ENCODE data around the gene RYR3. TPM values are rescaled to one million over a fixed set of nuclear protein-coding genes. Genes with fewer than 3 reads are reported as not detected.

The RYR3 gene
- polyA plus RNA-seq, 1 donor (not counting 4 experiments of a cell fraction or from before 2014, with no cell fraction given) = 0.04 TPM

DNA sequence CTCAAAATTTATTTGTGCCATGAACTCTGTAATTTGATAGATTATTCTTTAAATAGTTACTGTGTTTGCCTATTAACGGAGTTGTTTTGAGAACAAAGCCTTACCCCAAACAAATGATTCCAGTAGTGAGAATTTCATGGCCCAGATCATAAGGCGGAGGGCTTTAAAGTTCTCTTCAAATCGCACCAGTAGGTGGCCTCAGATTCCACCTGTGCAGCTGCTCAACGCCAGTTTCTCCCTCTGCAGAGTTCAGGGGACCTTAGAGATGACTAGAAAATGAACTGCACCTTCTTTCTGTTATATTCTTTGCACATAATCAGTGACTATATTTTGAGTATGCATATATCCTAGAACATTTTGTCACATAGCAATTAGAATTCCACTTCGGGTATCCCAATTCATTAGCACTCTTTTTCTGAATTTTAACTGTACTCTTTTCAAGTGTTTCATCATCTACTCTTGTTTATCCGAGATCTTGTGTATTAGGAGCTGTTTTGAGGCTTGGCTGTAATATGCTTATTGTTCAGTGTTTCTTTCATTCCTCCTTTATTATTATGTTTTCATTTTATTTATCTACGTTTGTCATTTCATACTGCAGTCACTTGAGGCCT, 425.0 kb downstream of the RYR3 start:
- Histone ChIP-seq H3K4me1 (ENCODE audit: control insufficient read depth, extremely low read depth, insufficient read depth, low read length) (no peaks in the 10 kb centered on the region), H3K27ac (ENCODE audit: control insufficient read depth, insufficient read depth, low read length) (no peak overlapping the region), H3K9ac (ENCODE audit: control insufficient read depth, extremely low read depth, insufficient read depth, low read length) (no peak overlapping the region), H3K4me3 (ENCODE audit: control insufficient read depth in 2 of 3, extremely low read depth in 1 of 3, insufficient read depth in 2 of 3, low read depth in 1 of 3, low read length in 3 of 3) (no peak overlapping the region), H3K9me3 (ENCODE audit: control insufficient read depth, low read depth, low read length) (no peaks in the 10 kb centered on the region), H3K36me3 (ENCODE audit: control insufficient read depth in 2 of 2, extremely low read depth in 1 of 2, insufficient read depth in 2 of 2, low read length in 2 of 2) (no peaks in the 10 kb centered on the region), H3K9me1 (ENCODE audit: control insufficient read depth, extremely low read depth, insufficient read depth, low read length) (no peaks in the 10 kb centered on the region), H3K4me2 (ENCODE audit: control insufficient read depth, extremely low read depth, insufficient read depth, low read depth, low read length) (no peak overlapping the region), H4K20me1 (ENCODE audit: control insufficient read depth, extremely low read depth, insufficient read depth, low read length) (no peaks in the 10 kb centered on the region), H2AFZ (ENCODE audit: control insufficient read depth, low read length) (no peak overlapping the region), H3K27me3 (ENCODE audit: control insufficient read depth, extremely low read depth, insufficient read depth, low read length) (no peaks in the 10 kb centered on the region), H3K79me2 (ENCODE audit: control insufficient read depth, insufficient read depth, low read length) (no peaks in the 10 kb centered on the region)
- TF ChIP-seq CTCF (optimal IDR thresholded peaks at IDR 0.05 in 1 of 3, IDR thresholded peaks at IDR 0.05 in 1 of 3, conservative IDR thresholded peaks at IDR 0.05 in 1 of 3; ENCODE audit: extremely low read depth in 1 of 3, insufficient read depth in 2 of 3, low read length in 3 of 3) = peak; percentile 55 to 72 (median 69)
- no peak for TF ChIP-seq EZH2 (IDR thresholded peaks at IDR 0.05; ENCODE audit: low read length)
- DNase-seq (ENCODE audit: low read depth, low spot score) = no peak
- FAIRE-seq = peak; percentile 58
- dilution Hi-C loops (cut with MboI; ENCODE audit: extremely low pct_ligation_motif_present, low sequenced_read_pairs) = loop anchor here (25.0 kb wide), 1 partner anchor 227 kb away; the partner anchor contains the start of gene CHRM5

DNA sequence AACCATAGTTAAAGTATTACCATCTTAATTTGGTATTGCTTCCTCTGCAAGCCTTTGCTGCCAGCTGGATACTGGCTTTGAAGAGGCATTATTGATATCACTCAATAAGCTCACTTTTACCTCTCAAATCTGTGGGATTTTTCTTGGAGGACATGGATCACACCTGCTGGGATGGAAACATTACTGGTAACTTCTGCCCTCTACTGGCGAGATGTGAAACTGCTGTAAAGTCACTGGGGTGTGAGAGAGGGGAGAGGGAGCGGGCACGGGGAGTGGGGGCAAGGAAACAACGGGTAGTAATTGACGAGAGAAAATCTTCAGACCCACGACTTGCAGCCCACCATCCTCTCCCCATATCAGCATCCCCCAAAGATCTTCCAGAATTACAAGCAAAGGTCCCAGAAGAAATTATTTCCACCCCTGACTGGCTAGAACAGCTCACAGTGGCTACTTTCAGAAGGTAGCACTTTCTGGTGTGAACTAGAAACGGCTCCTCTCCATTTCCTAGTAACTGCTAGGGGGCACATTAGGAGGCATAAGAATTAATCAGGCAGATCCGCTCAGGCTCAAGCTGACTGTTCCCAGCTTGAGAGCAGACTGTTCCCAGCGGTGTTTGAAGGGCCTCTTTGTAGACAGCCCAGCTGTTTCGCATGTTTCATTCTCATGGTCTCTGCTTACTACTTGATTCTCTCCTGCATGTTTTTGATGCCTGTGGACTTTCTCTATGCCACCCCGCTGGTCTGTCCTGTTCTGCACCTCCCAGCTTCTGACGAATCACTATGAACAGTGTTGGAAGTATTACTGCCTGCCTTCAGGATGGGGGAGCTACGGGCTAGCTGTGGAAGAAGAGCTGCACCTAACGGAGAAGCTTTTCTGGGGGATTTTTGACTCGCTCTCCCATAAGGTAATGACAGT, 427.2 kb downstream of the RYR3 start:
- H3K9me1 ChIP-seq (ENCODE audit: control insufficient read depth, extremely low read depth, insufficient read depth, low read length) = no peaks in the 10 kb centered on the region
- no peaks in the 10 kb centered on the region for H3K79me2 ChIP-seq (ENCODE audit: control insufficient read depth, insufficient read depth, low read length)
- H3K9ac ChIP-seq (ENCODE audit: control insufficient read depth, extremely low read depth, insufficient read depth, low read length) = no peak overlapping the region
- H3K27me3 ChIP-seq (ENCODE audit: control insufficient read depth, extremely low read depth, insufficient read depth, low read length) = no peaks in the 10 kb centered on the region
- H3K9me3 ChIP-seq (ENCODE audit: control insufficient read depth, low read depth, low read length) = no peaks in the 10 kb centered on the region
- H3K36me3 ChIP-seq (ENCODE audit: control insufficient read depth in 2 of 2, extremely low read depth in 1 of 2, insufficient read depth in 2 of 2, low read length in 2 of 2) = no peaks in the 10 kb centered on the region
- no peak overlapping the region for H2AFZ ChIP-seq (ENCODE audit: control insufficient read depth, low read length)
- dilution Hi-C loops (cut with MboI; ENCODE audit: extremely low pct_ligation_motif_present, low sequenced_read_pairs) = loop anchor here (25.0 kb wide), 1 partner anchor 224 kb away; the partner anchor contains the start of gene CHRM5
- FAIRE-seq (peak; percentile 61), DNase-seq (ENCODE audit: low read depth, low spot score) (no peak)
- H3K27ac ChIP-seq (ENCODE audit: control insufficient read depth, insufficient read depth, low read length) = no peak overlapping the region
- H3K4me3 ChIP-seq (ENCODE audit: control insufficient read depth in 2 of 3, extremely low read depth in 1 of 3, insufficient read depth in 2 of 3, low read depth in 1 of 3, low read length in 3 of 3) = no peak overlapping the region
- TF ChIP-seq EZH2 (IDR thresholded peaks at IDR 0.05; ENCODE audit: low read length) = no peak
- peak; percentile 74 to 87 (median 86) for TF ChIP-seq CTCF (optimal IDR thresholded peaks at IDR 0.05 in 1 of 3, IDR thresholded peaks at IDR 0.05 in 1 of 3, conservative IDR thresholded peaks at IDR 0.05 in 1 of 3; ENCODE audit: extremely low read depth in 1 of 3, insufficient read depth in 2 of 3, low read length in 3 of 3)
- no peaks in the 10 kb centered on the region for H3K4me1 ChIP-seq (ENCODE audit: control insufficient read depth, extremely low read depth, insufficient read depth, low read length)
- H4K20me1 ChIP-seq (ENCODE audit: control insufficient read depth, extremely low read depth, insufficient read depth, low read length) = no peaks in the 10 kb centered on the region
- H3K4me2 ChIP-seq (ENCODE audit: control insufficient read depth, extremely low read depth, insufficient read depth, low read depth, low read length) = no peak overlapping the region
